Measurements from ENCODE around the gene MYH6.

Gene MYH6

DNA sequence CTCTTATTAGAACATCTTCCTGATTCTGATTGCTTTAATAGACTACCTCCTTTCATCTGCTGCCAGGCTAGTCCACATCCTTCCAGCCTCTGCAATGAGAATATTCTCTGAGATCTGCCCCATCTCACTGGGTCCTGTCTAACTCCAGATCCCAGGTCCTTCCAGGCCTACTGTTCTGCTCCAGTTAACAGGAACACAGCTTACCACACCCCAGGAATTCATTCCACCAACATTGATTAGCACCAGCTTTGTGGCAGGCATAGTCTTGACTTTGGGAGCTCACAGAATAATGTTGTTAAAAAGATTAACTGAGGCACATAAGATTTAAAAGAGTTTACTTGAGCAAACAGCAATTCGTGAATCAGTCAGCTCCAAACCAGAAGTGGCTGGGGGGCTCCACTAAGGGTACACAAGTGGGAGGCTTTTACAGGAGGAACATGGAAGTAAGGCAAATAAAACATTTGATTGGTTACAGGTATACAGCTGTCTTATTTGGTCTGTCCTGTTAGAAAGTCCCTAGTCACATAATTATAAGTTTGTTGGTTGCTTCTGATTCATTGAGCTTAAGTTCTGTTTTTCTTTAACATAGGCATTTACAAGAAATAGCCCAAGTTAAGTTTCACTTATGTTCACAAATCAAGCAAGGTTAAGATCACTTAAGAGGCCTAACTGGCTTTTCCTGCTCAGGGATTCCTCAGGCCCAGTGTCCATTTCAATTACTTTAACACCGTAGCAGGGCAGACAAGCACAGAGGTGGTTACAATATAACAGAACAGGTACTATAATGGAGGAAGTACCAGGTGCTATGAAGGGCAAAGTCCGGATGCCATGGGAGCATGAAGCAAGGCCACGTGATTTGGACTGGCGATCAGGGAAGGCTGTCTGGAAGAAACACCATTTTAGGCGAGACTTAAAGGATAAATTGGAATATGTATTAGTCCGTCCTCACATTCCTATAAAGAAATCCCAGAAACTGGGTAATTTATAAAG lies 39.6 kb upstream of the MYH6 start:
- TF ChIP-seq, protein P1, sequence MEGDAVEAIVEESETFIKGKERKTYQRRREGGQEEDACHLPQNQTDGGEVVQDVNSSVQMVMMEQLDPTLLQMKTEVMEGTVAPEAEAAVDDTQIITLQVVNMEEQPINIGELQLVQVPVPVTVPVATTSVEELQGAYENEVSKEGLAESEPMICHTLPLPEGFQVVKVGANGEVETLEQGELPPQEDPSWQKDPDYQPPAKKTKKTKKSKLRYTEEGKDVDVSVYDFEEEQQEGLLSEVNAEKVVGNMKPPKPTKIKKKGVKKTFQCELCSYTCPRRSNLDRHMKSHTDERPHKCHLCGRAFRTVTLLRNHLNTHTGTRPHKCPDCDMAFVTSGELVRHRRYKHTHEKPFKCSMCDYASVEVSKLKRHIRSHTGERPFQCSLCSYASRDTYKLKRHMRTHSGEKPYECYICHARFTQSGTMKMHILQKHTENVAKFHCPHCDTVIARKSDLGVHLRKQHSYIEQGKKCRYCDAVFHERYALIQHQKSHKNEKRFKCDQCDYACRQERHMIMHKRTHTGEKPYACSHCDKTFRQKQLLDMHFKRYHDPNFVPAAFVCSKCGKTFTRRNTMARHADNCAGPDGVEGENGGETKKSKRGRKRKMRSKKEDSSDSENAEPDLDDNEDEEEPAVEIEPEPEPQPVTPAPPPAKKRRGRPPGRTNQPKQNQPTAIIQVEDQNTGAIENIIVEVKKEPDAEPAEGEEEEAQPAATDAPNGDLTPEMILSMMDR (IDR thresholded peaks at IDR 0.05; ENCODE audit: low read depth, low read length), result no peak
- no peak overlapping the region for H3K4me3 ChIP-seq (ENCODE audit: low read depth, low read length)

DNA sequence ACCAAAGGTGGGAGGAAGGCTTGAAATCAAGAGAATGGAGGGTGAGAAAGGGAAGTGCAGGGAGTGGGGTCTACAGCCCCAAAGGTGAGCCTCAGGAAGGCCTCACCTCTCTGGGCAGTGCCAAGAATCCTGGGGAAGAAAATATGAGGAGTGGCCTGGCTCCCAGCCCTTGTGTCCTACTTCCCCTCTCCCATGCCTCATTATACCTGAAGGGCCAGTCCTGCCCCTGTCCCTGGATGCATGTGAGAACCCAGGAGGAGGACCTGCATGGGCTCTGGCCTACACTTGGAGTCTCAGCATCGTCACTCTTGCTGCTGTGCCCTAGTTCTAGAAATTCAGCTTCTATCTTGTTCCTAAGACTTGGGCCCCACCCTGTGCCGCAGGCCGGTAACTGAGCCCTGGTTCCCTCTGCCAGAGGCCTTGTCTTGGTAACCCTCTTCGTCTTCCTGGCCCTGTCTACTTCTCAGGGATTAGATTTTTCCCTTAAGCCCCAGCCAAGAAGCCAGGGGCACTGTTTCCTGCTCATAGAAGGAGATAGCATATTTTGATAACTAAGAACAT lies 38.3 kb upstream of the MYH6 start:
- TF ChIP-seq, protein P1 (IDR thresholded peaks at IDR 0.05; ENCODE audit: low read depth, low read length), result no peak
- no peak overlapping the region for H3K4me3 ChIP-seq (ENCODE audit: low read depth, low read length)

DNA sequence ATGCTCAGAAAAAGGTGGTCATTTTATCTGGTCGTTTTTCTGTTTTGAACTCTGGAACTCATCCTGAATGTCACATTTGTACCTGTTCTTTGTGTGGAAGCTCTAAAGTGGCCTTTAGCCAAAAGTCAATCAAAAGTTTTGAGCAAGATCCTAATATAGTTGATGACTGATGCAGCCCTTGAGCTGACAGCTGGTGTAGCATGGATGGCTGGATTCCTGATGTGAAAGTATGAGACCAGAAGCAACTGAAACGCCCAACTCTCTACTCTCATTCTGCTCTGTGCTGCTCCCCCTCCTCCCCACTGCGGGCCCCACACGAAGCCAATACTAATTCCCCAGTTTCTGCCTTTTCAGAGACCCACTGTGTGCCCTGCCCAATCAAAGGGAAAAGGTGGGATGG lies 37.7 kb upstream of the MYH6 start:
- no peak overlapping the region for H3K4me3 ChIP-seq (ENCODE audit: low read depth, low read length)
- TF ChIP-seq, protein P1 (IDR thresholded peaks at IDR 0.05; ENCODE audit: low read depth, low read length), result no peak

DNA sequence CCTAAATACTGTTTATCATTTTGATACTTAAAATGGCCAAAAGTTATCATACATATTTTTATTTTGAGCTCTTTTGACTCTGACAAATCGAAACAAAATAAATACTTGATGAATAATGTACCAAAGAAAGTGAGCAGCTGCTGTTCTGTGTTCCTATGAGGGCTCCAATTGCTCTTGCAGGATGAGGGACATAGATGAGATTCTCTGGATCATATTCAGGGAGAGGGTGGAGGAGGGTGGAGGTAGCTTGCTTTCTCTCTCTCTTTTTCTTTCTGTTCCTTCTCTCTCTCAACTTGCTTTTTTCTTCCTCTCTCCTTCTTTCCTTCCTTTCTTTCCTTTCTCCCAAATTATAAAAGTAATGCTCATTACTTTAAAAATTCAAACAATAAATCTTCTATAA lies 36.2 kb upstream of the MYH6 start:
- H3K4me3 ChIP-seq (ENCODE audit: low read depth, low read length), result no peak overlapping the region
- TF ChIP-seq, protein P1 (IDR thresholded peaks at IDR 0.05; ENCODE audit: low read depth, low read length), result no peak

DNA sequence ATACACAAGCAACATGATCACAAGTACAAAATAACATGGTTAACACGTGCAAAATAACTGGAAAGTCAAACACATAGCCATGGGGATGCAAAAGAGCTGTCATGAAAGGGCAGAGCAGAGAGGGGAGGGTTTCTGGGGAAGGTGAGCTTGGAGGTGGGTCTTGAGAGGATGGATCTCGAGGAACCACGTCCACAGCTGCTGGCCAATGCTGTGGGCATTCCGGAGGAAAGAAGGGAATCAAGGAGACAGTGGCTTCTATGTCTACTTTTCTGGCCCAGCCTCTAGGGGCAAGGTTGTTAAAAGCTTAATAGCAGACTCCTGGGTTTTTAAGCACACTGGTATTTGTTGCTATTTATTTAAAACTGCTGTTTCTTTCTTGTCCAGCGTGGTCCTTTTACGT lies 35.8 kb upstream of the MYH6 start:
- no peak overlapping the region for H3K4me3 ChIP-seq (ENCODE audit: low read depth, low read length)
- TF ChIP-seq, protein P1 (IDR thresholded peaks at IDR 0.05; ENCODE audit: low read depth, low read length), result no peak

DNA sequence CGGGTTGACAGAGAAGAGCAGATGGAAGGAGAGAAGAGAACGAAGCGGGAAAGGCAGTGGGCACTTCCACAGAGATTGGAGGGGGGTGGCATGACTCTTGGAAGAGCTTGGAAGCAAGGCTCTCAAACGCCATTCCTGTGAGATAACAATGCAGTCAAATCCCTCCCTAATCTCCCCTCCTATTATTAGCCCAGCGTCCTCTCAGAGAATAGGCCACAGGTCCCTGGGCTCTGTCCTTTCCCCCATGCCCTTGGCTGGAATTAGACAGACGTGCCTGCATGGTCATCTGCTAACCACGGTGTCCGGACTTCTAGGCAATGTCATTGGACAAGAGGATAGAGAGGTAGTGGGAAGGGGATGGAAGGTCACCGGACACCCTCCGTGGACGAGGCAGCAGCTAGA lies 35.3 kb upstream of the MYH6 start:
- TF ChIP-seq, protein P1 (IDR thresholded peaks at IDR 0.05; ENCODE audit: low read depth, low read length), result no peak
- H3K4me3 ChIP-seq (ENCODE audit: low read depth, low read length), result no peak overlapping the region

Measured in WI38 (cell line).